Testis (tissue), 2 donors: ENCODE data around the gene KRTAP10-3.

Experiments used
- POLR2A ChIP-seq: fragments of 450-650 bp; IDR thresholded peaks from one replicate; pipeline ENCODE4 v1.6.1; 2017; ENCODE audit warnings: antibody characterized with exemption, mild to moderate bottlenecking, moderate library complexity
- TF ChIP-seq, protein P1 (sequence below), 3 experiments: fragments of 450-650 bp in 2 of 3; fragments of 200-600 bp in 1 of 3; sonication (generic) in 1 of 3; IDR thresholded peaks; one replicate each; pipeline ENCODE4 v1.5.1; 2016 to 2019; ENCODE audit warnings: antibody characterized with exemption in 3 of 3, mild to moderate bottlenecking in 2 of 3, moderate library complexity in 1 of 3

DNA sequence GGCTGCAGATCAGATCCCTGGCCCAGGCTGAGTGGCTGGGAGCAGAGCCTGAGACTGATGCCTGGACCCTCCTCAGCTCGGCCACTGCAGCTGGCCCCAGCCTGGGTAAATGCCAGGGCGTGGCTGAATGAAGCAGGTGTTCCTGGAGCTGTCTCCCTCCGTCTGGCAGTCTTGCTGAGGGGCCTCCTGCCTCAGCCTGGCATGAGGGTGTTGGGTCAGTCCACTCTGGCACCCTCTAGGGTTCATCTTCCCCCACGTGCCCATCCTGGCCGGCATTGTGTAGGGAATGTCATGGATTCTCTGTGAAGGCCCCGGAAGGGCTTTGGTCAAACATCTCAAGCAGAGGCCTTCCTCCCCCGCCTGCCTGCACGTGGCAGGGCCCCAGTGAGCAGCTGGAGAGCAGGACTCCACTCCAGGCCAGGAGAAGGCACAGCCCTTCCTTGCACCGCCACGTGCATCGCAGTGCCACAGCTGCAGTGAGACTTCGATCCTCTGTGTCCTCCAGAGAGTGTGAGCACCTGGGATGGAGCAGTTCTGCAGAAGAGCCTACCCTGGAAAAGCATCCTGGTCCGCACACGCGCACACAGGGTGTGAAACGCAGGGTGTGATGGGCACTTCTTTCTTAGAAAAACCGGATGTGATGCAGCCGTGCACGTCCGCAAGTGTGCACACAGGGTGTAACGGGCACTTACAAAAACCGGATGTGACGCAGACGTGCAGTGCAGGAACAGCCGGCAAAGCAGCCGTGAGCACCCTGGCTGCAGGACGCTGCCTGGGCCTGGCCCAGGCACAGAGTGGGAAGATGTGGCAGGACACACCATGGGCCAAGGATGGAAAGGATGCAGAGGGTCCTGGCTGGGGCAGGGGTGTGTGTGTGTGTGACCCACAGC lies 10.3 kb upstream of the KRTAP10-3 start:
- no peak for TF ChIP-seq POLR2A
- TF ChIP-seq, protein P1, sequence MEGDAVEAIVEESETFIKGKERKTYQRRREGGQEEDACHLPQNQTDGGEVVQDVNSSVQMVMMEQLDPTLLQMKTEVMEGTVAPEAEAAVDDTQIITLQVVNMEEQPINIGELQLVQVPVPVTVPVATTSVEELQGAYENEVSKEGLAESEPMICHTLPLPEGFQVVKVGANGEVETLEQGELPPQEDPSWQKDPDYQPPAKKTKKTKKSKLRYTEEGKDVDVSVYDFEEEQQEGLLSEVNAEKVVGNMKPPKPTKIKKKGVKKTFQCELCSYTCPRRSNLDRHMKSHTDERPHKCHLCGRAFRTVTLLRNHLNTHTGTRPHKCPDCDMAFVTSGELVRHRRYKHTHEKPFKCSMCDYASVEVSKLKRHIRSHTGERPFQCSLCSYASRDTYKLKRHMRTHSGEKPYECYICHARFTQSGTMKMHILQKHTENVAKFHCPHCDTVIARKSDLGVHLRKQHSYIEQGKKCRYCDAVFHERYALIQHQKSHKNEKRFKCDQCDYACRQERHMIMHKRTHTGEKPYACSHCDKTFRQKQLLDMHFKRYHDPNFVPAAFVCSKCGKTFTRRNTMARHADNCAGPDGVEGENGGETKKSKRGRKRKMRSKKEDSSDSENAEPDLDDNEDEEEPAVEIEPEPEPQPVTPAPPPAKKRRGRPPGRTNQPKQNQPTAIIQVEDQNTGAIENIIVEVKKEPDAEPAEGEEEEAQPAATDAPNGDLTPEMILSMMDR (IDR thresholded peaks at IDR 0.05), result no peak
